Measurements from ENCODE around the gene EXO1. TPM values are rescaled to one million over a fixed set of nuclear protein-coding genes. Genes with fewer than 3 reads are reported as not detected.

EXO1 gene
- total RNA-seq, 2 donors from 2014 or later: not detected

- Histone ChIP-seq H3K27ac (no peak overlapping the region), H3K36me3 (replicated peaks in 1 of 2; ENCODE audit: insufficient read depth in 1 of 2, low read depth in 2 of 2) (no peaks in the 10 kb centered on the region), H3K27me3 (no peaks in the 10 kb centered on the region), H3K9me3 (no peaks in the 10 kb centered on the region), H3K4me3 (no peak overlapping the region), H3K4me1 (no peaks in the 10 kb centered on the region)
- DNase-seq (no peak), ATAC-seq (no peak)
- TF ChIP-seq POLR2A (IDR thresholded peaks at IDR 0.05): no peak
- TF ChIP-seq, protein P1, sequence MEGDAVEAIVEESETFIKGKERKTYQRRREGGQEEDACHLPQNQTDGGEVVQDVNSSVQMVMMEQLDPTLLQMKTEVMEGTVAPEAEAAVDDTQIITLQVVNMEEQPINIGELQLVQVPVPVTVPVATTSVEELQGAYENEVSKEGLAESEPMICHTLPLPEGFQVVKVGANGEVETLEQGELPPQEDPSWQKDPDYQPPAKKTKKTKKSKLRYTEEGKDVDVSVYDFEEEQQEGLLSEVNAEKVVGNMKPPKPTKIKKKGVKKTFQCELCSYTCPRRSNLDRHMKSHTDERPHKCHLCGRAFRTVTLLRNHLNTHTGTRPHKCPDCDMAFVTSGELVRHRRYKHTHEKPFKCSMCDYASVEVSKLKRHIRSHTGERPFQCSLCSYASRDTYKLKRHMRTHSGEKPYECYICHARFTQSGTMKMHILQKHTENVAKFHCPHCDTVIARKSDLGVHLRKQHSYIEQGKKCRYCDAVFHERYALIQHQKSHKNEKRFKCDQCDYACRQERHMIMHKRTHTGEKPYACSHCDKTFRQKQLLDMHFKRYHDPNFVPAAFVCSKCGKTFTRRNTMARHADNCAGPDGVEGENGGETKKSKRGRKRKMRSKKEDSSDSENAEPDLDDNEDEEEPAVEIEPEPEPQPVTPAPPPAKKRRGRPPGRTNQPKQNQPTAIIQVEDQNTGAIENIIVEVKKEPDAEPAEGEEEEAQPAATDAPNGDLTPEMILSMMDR (IDR thresholded peaks at IDR 0.05): no peak
- 46 to 63% methylated on average over 3 of the region's 3 CpGs for WGBS, 2 donors
- intact Hi-C loops (cut with DNase I): no loop called here
Measured at GRCh38 chr1:241817956-241818612, 29.9 kb upstream of the EXO1 start.

- intact Hi-C loops (cut with DNase I): no loop called here
- Histone ChIP-seq H3K4me1 (no peaks in the 10 kb centered on the region), H3K27ac (no peak overlapping the region), H3K9me3 (no peaks in the 10 kb centered on the region), H3K27me3 (no peaks in the 10 kb centered on the region), H3K36me3 (replicated peaks in 1 of 2; ENCODE audit: insufficient read depth in 1 of 2, low read depth in 2 of 2) (no peaks in the 10 kb centered on the region), H3K4me3 (no peak overlapping the region)
- WGBS, 2 donors: 74 to 78% methylated on average over 4 of the region's 4 CpGs
- TF ChIP-seq POLR2A (IDR thresholded peaks at IDR 0.05): no peak
- TF ChIP-seq, protein P1 (IDR thresholded peaks at IDR 0.05): no peak
- ATAC-seq (no peak), DNase-seq (no peak)
Measured at GRCh38 chr1:241819340-241819866, 28.6 kb upstream of the EXO1 start.

DNA sequence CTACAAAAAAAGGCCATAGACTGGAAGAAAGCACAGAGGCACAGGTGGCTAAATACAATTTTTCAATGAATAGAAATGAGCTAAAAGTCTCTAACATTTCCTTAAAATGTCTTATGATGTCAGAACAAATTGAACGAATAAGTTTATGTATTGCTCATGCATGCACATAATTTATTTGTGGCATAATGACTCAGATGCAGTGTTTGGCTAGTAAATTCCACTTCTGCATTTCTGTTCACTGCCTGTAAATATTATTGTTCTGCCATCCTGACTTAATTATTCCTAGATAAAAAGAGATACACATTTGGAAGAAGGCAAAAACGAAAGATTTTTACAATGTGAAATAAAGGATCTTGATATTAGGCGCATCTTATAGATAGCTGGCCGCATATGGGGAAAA is 26.6 kb upstream of the EXO1 start:
- 82 to 83% methylated on average over 4 of the region's 4 CpGs for WGBS, 2 donors
- TF ChIP-seq, protein P1 (IDR thresholded peaks at IDR 0.05): no peak
- no peak for TF ChIP-seq POLR2A (IDR thresholded peaks at IDR 0.05)
- Histone ChIP-seq H3K36me3 (replicated peaks in 1 of 2; ENCODE audit: insufficient read depth in 1 of 2, low read depth in 2 of 2) (no peaks in the 10 kb centered on the region), H3K4me1 (no peaks in the 10 kb centered on the region), H3K4me3 (no peak overlapping the region), H3K27me3 (no peaks in the 10 kb centered on the region), H3K9me3 (no peaks in the 10 kb centered on the region), H3K27ac (no peak overlapping the region)
- DNase-seq (no peak), ATAC-seq (no peak)
- intact Hi-C loops (cut with DNase I): no loop called here

DNA sequence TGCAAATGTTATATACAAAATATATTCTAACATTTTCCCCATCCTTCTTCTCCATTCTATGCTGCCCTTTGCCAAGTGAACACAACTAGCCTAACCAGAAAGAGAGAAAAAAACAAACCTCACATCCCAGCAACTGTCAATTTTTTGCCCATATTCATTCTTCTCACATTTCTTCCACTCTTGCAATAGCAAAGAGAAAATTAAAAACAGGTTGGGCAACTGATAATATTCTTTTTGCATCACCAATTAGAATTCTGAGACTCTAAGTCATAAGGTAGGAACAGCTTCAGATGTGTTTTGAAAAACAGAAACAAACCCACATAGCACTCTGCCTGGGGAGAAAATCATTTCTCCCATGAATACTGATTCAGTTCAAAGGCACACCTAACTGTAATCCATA is 25.2 kb upstream of the EXO1 start:
- ATAC-seq (no peak), DNase-seq (no peak)
- Histone ChIP-seq H3K27me3 (no peaks in the 10 kb centered on the region), H3K36me3 (replicated peaks in 1 of 2; ENCODE audit: insufficient read depth in 1 of 2, low read depth in 2 of 2) (no peaks in the 10 kb centered on the region), H3K27ac (no peak overlapping the region), H3K9me3 (no peaks in the 10 kb centered on the region), H3K4me1 (no peaks in the 10 kb centered on the region), H3K4me3 (no peak overlapping the region)
- TF ChIP-seq, protein P1 (IDR thresholded peaks at IDR 0.05): no peak
- TF ChIP-seq POLR2A (IDR thresholded peaks at IDR 0.05): no peak
- intact Hi-C loops (cut with DNase I): no loop called here

GRCh38 chr1:241823925-241824324 is 24.1 kb upstream of the EXO1 start:
- Histone ChIP-seq H3K27ac (no peak overlapping the region), H3K27me3 (no peaks in the 10 kb centered on the region), H3K4me3 (no peak overlapping the region), H3K36me3 (replicated peaks in 1 of 2; ENCODE audit: insufficient read depth in 1 of 2, low read depth in 2 of 2) (no peaks in the 10 kb centered on the region), H3K9me3 (no peaks in the 10 kb centered on the region), H3K4me1 (no peaks in the 10 kb centered on the region)
- ATAC-seq (no peak), DNase-seq (no peak)
- 65 to 80% methylated on average over 1 of the region's 1 CpG for WGBS, 2 donors
- intact Hi-C loops (cut with DNase I): no loop called here
- no peak for TF ChIP-seq POLR2A (IDR thresholded peaks at IDR 0.05)
- TF ChIP-seq, protein P1 (IDR thresholded peaks at IDR 0.05): no peak
